ENCODE data around the gene DDX52. TPM values are rescaled to one million over a fixed set of nuclear protein-coding genes. Genes with fewer than 3 reads are reported as not detected.
"Not testable (repeated sequence)": the region's sequence is repeated elsewhere in the genome, so short reads cannot be mapped to it uniquely, and the experiment has no call there.

Gene DDX52
- total RNA-seq, 1 donor from 2014 or later = 29.5 TPM

DNA sequence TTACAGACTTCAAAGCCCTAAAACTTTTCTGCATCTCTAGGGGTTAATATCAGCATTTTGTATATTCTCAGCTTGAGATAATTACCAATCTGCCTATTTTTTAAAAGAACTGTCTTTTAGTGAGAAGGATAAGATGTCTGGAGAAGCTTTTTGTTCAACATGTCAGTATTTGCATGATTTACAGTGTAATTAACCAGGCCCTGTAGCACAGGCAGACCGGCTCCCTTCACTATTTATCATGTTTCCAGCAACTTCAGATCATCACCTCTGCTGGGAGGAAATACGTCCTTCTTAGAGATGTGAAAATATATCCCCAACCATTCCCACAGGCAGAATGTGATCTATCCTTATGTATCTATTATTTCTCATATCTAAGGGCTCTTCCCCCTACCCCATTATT is 8.6 kb upstream of the DDX52 start:
- no peak for DNase-seq (ENCODE audit: low read depth)

GRCh38 chr17:37650419-37651003 is 7.3 kb upstream of the DDX52 start:
- peak; percentile 56 for DNase-seq (ENCODE audit: low read depth)

DNA sequence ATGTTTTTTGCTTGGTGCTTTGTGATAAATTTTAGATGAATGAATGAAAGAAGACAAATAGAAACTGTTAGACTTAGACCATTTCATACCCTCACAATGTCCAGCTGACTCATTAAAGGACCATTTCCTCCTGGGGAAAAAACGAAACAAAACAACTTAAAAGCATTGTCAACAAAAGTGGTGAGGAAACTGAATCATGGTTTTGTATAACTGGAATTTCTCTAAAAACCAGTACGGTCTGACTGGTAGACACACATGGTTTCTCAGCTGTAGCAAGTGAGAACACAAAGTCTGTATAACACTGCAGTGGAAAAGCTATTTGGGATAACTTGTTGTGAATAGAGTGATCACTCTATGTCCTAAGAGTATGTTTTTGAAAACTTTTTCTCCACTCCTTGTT is 5.3 kb upstream of the DDX52 start:
- DNase-seq (ENCODE audit: low read depth) = peak; percentile 30

GRCh38 chr17:37647856-37648255 is 4.6 kb upstream of the DDX52 start:
- no peak for DNase-seq (ENCODE audit: low read depth)

GRCh38 chr17:37643869-37644268 is 623 bp upstream of the DDX52 start:
- no peak for DNase-seq (ENCODE audit: low read depth)

DNA sequence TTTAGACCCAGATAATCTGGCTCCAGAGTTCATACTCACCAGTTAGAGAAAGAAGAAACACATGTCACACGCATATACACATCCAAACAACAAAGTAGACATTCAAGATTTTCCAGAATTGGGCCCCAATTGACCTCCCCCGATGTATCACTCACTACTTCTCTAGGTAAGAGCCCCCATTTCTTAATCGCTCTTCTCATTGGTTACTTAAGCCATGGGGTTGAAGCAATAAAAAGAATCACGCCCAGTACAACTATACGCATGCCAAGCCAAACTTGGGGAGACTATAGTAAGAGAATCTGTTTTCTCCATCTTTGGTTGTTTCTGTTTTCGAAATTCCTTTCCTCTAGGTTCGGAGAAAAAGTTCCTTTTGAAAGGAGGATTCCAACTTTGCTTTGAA is 565 bp downstream of the DDX52 start:
- peak; percentile 37 for DNase-seq (ENCODE audit: low read depth)

GRCh38 chr17:37640015-37640414 is 3.2 kb downstream of the DDX52 start:
- DNase-seq (ENCODE audit: low read depth) = no peak

DNA sequence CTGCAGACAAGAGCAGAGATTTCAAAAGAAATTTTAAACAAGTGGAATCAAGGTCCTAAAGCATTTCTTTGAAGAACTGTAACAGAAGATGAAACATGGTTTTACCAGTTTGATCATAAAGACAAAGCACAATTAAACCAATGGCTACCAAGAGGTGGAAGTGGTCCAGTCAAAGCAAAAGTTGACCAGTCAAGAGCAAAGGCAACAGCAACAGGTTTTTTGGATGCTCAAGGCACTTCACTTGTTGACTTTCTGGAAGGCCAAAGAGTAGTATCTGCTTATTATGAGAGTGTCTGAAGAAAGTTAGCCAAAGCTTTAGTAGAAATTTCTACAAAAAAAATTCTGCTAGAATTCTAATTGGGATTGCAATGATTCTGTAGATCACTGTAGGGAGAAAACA is 5.3 kb downstream of the DDX52 start:
- DNase-seq (ENCODE audit: low read depth) = no peak

- not testable (repeated sequence) for DNase-seq (ENCODE audit: low read depth)
Observed at GRCh38 chr17:37616430-37616829, 26.8 kb downstream of the DDX52 start.

DNA sequence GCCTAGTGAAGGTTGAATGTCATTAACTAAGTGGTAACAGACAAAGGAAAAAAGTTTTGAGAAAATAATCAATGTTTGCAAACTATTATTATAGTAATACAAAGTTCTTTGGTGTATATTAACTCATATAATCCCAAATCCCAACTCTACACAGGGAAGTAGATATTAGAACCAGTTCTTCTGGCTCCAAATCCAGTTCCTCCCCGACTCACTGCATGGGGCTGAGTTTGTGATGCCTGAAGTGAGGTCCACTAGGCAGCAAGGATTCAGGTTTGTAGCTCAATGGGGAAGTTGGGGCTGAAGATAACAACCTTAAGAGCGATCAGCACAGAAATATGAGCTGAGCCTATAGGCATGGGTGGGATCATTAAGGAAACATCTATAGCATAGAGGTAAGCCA is 28.4 kb downstream of the DDX52 start:
- no peak for DNase-seq (ENCODE audit: low read depth)

DNA sequence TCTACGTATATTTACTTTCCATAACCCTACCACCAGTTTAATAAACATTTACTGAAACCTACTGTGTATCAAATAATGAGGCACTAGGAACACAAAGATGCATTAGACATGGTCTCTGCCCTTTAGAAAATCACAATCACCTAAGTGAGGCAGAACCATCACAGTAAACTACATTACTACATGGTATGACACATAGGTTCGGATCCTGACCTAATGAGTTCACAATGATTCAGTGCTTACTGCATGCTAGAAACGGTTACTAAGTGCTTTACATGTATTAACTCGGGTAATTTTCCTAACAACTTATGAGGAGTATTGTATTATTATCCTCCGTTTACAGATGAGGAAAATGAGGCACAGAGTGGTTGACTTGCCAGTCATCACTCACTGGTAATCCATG is 28.9 kb downstream of the DDX52 start:
- no peak for DNase-seq (ENCODE audit: low read depth)

DNA sequence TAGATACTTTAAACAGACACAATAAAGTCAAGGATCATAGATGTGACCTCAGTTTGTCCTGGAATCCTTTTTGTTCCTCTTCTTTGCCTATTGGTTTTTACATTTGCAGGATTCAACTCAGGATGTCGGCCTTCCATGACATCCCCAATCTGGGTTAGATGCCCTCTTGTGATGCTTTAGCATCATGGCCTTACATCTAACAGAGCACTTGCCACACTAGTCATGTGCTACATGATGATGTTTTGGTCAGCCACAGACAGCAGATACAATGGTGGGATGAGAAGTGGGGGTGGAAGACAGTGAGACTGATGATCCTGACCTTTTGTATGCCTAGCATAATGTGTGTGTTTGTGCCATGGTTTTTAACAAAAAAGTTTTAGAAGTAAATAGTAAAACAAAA is 32.3 kb downstream of the DDX52 start:
- DNase-seq (ENCODE audit: low read depth) = peak; percentile 27

DNA sequence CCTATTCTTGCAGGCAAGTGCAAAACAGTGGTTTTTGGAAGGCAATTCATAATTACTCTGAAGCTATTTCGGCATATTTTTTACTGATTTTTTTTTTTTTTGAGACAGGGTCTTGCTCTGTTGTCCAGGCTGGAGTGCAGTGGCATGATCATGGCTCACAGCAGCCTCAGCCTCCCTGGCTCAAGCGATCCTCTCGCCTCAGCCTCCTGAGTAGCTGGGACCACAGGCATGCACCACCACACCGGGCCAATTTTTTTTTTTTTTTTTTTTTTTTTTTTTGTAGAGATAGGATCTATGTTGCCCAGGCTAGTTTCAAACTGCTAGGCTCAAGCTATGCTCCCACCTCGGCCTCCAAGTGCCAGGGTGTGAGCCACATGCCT is 33.2 kb downstream of the DDX52 start:
- DNase-seq (ENCODE audit: low read depth) = not testable (repeated sequence)

DNA sequence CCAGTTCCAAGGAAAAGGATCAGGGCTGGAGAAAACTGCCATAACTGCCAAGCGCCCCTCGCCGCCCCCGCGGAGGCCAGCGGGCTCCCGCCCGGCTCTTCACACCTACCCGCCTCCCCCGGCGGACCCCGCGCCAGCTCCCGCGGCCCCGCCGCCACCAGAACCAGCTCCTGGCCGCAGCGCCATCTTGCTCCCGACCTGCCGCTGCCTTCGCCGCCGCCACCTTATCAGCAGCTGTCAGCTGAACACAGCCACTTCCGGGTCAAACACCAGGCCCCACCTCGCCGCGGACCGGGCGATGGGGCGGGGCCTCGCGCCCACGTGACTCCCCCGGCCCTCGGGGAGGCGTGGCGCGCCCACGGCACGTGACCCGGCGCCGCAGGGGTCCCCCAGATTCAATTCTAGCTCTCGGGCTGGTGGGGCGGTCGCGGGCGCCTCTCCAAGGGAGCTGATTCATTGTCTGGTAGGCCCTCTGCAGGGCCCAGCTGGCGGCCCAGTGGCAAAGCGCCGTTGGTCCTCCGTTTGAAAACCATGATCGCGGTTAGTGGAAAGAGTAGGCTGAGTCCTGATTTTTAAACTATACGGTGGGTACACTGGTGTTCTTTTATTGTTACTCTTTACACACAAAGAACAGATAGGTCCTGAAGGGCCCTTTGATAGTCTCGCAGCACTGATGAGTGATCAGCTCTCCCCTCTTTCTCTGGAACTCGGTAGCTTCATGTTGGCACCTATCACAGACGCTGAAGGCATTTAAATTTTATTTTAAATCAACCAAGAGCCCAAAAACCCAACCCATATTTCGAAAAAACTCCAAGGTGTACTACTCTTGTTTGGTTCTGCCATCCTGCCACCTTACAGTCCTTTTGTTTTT is 33.8 kb downstream of the DDX52 start, which contains the start of gene SYNRG:
Gene SYNRG, minus strand, starts transcription at position 249 of the 871 bp plus-strand sequence. Its CDS starts 63 bp downstream, at position 186.
- DNase-seq (ENCODE audit: low read depth) = peak; percentile 98

DNA sequence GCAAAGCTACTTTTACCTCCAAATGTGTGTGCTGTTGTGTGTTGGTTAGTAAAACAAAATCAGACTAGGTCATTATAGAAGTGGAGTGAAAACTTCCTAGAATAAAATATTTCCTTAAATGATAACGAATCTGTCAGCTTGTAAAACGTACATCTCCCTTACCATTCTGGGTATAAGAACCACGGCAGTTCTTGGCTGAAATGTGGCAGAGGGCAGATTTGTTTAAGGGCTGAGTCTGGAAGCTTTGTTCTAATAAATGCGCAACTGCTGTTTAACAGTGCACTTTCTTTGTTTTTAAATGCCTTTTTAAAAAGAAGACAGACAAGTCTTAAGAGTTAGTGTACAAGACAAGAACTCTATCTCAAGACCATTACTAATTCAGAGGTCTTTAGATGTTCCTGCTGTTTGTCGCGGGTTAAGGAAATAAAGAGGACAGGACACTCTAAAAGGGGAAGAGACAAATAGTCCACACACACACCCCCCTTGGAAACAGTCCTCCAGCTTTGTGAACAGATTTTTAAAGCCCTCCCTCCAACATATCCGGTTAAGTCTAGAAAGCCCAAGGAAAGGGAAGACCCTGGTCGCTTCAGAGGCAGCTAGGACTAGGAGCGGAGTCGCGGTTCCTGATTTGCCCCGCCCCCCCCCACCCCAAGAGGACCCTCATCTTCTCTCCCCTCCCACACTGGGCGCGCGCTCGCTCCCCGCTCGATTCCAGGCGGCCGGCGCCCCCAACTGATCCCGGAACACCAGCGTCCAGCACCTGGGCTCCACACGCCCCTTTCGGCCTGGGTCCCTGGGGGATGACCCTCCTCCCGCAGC is 34.7 kb downstream of the DDX52 start:
- DNase-seq (ENCODE audit: low read depth) = peak; percentile 56

DNA sequence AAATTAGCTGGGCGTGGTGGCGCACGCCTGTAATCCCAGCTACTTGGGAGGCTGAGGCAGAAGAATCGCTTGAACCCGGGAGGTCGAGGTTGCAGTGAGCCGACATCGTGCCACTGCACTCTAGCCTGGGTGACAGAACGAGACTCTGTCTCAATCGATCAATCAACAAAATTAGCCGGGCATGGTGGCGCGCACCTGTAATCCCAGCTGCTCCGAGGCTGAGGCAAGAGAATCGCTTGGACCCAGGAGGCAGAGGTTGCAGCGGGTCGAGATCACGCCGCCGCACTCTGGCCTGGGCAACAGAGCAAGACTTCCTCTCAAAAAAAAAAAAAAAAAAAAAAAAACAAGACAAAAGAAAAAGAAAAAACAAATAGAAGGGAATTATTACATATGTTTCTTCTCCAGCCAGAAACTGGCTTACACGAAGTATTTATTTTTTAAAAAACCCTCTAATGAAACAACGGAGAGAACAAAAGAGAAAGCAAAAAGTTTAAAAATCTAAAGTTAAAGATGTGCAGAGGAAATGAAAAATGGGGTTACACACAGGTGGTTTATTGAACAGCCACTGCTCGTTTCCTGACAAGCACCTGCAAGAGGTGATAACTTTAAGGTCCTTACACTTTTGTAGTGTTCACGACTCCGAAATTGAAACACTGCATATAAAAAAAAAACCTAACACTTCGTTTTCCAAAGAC is 35.5 kb downstream of the DDX52 start:
- no peak for DNase-seq (ENCODE audit: low read depth)

- no peak for DNase-seq (ENCODE audit: low read depth)
Observed at GRCh38 chr17:37605813-37606505, 37.3 kb downstream of the DDX52 start.

DNA sequence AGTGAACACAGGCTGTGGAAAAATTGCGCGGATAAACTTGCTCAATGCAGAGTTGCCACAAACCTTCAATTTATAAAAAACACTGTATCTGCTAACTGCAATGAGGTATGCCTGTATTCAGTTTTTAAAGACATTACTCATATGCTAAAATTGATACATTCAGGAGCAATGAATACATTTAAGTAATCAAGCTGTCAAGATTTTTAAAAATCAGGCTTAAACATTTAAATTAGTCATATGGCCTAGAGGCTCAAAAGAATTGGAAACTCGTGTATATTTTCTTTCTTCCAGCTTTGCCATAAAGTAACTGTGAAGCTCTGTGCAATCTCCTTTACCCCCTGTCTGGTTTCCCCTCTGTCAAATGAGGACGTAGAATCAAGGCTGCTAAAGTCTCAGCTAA is 38.2 kb downstream of the DDX52 start:
- DNase-seq (ENCODE audit: low read depth) = no peak

GRCh38 chr17:37604556-37604955 is 38.7 kb downstream of the DDX52 start:
- DNase-seq (ENCODE audit: low read depth) = no peak

DNA sequence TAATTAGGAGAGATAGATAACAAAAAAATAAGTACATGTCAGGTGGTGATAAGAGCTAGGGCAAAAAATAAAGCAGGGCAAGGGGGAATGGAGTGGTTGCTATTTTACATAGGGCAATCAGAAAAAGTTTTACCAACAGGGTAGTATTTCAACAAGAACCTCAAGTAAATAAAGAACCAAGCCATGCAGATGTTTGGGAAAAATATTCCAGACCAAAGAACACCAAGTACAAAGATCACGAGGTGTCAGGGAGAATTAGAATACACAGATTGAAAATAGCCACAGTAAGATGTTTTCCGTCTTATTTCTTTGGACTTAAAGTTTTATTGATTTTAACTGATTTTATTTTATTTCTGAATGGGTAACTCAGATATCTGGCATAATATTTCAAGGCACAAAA is 45.1 kb downstream of the DDX52 start:
- DNase-seq (ENCODE audit: low read depth) = no peak

DNA sequence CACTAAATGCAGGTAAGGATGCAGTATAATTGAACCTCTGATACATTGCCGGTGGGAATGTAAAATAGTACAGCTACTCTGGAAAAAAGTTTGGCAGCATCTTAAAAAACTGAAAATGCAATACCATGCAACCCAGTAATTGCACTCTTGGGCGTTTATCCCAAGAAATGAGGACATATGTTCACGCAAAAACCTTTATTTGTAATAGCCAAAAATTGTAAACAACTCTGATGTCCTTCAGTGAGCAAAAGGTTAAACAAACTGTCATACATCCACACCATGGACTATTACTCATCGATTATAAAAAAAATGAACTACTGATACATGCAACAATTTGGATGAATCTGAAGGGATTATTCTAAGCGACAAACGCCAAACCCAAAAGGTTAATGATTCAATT is 51.0 kb downstream of the DDX52 start:
- no peak for DNase-seq (ENCODE audit: low read depth)

All from myocyte (in vitro differentiated cells).